Measurements from ENCODE around the gene SULF2.

GRCh38 chr20:47785311-47785853, at the start of gene SULF2:
- TF ChIP-seq USF2 (IDR thresholded peaks at IDR 0.05; ENCODE audit: low read depth, low read length), result no peak
- TF ChIP-seq POLR2A (IDR thresholded peaks at IDR 0.05; ENCODE audit: low read depth, low read length), result no peak
- TF ChIP-seq CTCF (conservative IDR thresholded peaks at IDR 0.05; ENCODE audit: low read depth, low read length), result no peak
- TF ChIP-seq RAD21 (IDR thresholded peaks at IDR 0.05; ENCODE audit: low read length), result no peak

Measured in IMR-90 (cell line).